ENCODE results near the gene PSMD9.

Gene PSMD9

GRCh38 chr12:121858662-121859572, 29.7 kb upstream of the PSMD9 start, which contains the start of gene HPD:
TSS of gene HPD (minus strand) at chr12:121858859. CDS start at chr12:121858823, 36 bp downstream.
- TF ChIP-seq REST (IDR thresholded peaks at IDR 0.05; ENCODE audit: low read depth) (no peak), NFIC (IDR thresholded peaks at IDR 0.05) (peak; percentile 28; the same call in 1 of the 2 replicates), MAX (IDR thresholded peaks at IDR 0.05) (peak; percentile 64), YY1 (IDR thresholded peaks at IDR 0.05; ENCODE audit: low read depth) (0 out of 2 replicates have a peak, but pooled peaks have one; percentile 36), ZBTB7A (IDR thresholded peaks at IDR 0.05; ENCODE audit: low read depth) (no peak), TEAD4 (IDR thresholded peaks at IDR 0.05) (peak; percentile 93)

GRCh38 chr12:121860257-121860656, 28.3 kb upstream of the PSMD9 start:
- no peak for TF ChIP-seq EGR1 (IDR thresholded peaks at IDR 0.05)
- TF ChIP-seq TCF12 (IDR thresholded peaks at IDR 0.05; ENCODE audit: low read depth): no peak
- TF ChIP-seq YY1 (IDR thresholded peaks at IDR 0.05; ENCODE audit: low read depth): no peak
- TF ChIP-seq USF1 (IDR thresholded peaks at IDR 0.05): no peak
- TF ChIP-seq RAD21 (IDR thresholded peaks at IDR 0.05; ENCODE audit: low read depth): no peak
- TF ChIP-seq TAF1 (IDR thresholded peaks at IDR 0.05; ENCODE audit: low read depth): no peak
- no peak for TF ChIP-seq CREB1 (IDR thresholded peaks at IDR 0.05; ENCODE audit: low read depth)
- TF ChIP-seq TEAD4 (IDR thresholded peaks at IDR 0.05): no peak
- no peak for TF ChIP-seq NFIC (IDR thresholded peaks at IDR 0.05)

- 0 out of 2 replicates have a peak, but pooled peaks have one; percentile 3 for TF ChIP-seq CEBPB (IDR thresholded peaks at IDR 0.05)
- TF ChIP-seq TEAD4 (IDR thresholded peaks at IDR 0.05): no peak
- TF ChIP-seq USF1 (IDR thresholded peaks at IDR 0.05): no peak
- no peak for TF ChIP-seq REST (IDR thresholded peaks at IDR 0.05; ENCODE audit: low read depth)
- no peak; the same call in 1 of the 2 replicates for TF ChIP-seq MAX (IDR thresholded peaks at IDR 0.05)
- peak; percentile 24; the same call in 1 of the 2 replicates for TF ChIP-seq TCF12 (IDR thresholded peaks at IDR 0.05; ENCODE audit: low read depth)
- TF ChIP-seq ZBTB7A (IDR thresholded peaks at IDR 0.05; ENCODE audit: low read depth): 0 out of 2 replicates have a peak, but pooled peaks have one; percentile 46
Observed at GRCh38 chr12:121861636-121862254, 26.8 kb upstream of the PSMD9 start.

GRCh38 chr12:121866331-121866730, 22.3 kb upstream of the PSMD9 start:
- TF ChIP-seq ZBTB7A (IDR thresholded peaks at IDR 0.05; ENCODE audit: low read depth) (no peak), TAF1 (IDR thresholded peaks at IDR 0.05; ENCODE audit: low read depth) (no peak), EGR1 (IDR thresholded peaks at IDR 0.05) (no peak), FOXM1 (IDR thresholded peaks at IDR 0.05; ENCODE audit: borderline replicate concordance, low read depth) (no peak), RAD21 (IDR thresholded peaks at IDR 0.05; ENCODE audit: low read depth) (no peak), NFIC (IDR thresholded peaks at IDR 0.05) (no peak), YY1 (IDR thresholded peaks at IDR 0.05; ENCODE audit: low read depth) (no peak), TEAD4 (IDR thresholded peaks at IDR 0.05) (no peak), CREB1 (IDR thresholded peaks at IDR 0.05; ENCODE audit: low read depth) (no peak), CEBPB (IDR thresholded peaks at IDR 0.05) (no peak), USF1 (IDR thresholded peaks at IDR 0.05) (no peak), EP300 (IDR thresholded peaks at IDR 0.05; ENCODE audit: borderline replicate concordance) (no peak), REST (IDR thresholded peaks at IDR 0.05; ENCODE audit: low read depth) (no peak), TCF12 (IDR thresholded peaks at IDR 0.05; ENCODE audit: low read depth) (no peak), MAX (IDR thresholded peaks at IDR 0.05) (no peak)
